HCT116 (cell line): ENCODE data around the gene DNAJC5. TPM values are rescaled to one million over a fixed set of nuclear protein-coding genes. Genes with fewer than 3 reads are reported as not detected.

ENCODE experiments used
- ATAC-seq: fragments of 200-7000 bp; cut with Tn5 transposase; 2 replicates; pipeline ENCODE4 v1.9.1; 2020; ENCODE audit warnings: mild to moderate bottlenecking, moderate library complexity
- BruUV-seq: library from RNA; stranded (reverse); fragments of 400-500 nt; replicated peaks from 2 replicates; lab custom pipeline; 2021; lab: Mats Ljungman, UMichigan
- CTCF ChIA-PET: fragments of 300-600 bp; sonication (Branson Sonifier 250); formaldehyde crosslinking; loops from one replicate; lab custom pipeline; 2021; ENCODE audit warnings: antibody characterized with exemption; lab: Charles Lee
- POLR2A ChIA-PET: fragments of 300-600, 350-600 bp; sonication (Branson Sonifier 250); formaldehyde crosslinking; loops from one replicate; lab custom pipeline; 2021; ENCODE audit warnings: antibody characterized with exemption; lab: Charles Lee
- RAD21 ChIA-PET, 2 experiments: fragments of 300-600 bp; sonication (Branson Sonifier 250); formaldehyde crosslinking; loops; one replicate each; lab custom pipeline; 2023; ENCODE audit warnings: low total read pairs in 2 of 2; ENCODE audit not compliant: uncharacterized antibody in 2 of 2, unreplicated experiment in 2 of 2, low non-redundant PET in 1 of 2; lab: Charles Lee
- DNase-seq: peaks from one replicate; pipeline ENCODE4 v3.0.0-alpha.2; 2010; ENCODE audit warnings: low read depth, low spot score
- H2AFZ ChIP-seq: fragments of 200-600 bp; shearing (Covaris generic), sonication (generic); 2 replicates; pipeline ENCODE4 v1.6.1; 2017; ENCODE audit warnings: low read depth, mixed run types, mixed read lengths, antibody characterized with exemption, low read length; ENCODE audit not compliant: poor library complexity, severe bottlenecking
- H3K27ac ChIP-seq: 2 replicates; pipeline ENCODE4 v1.5.1; 2012; ENCODE audit warnings: low read depth, low read length
- H3K27me3 ChIP-seq: fragments of 200-600 bp; sonication (generic); 2 replicates; pipeline ENCODE4 v1.6.1; 2016; ENCODE audit warnings: mixed run types, low read length, mixed read lengths; ENCODE audit not compliant: insufficient read depth
- H3K36me3 ChIP-seq, 2 experiments: fragments of 200-500 bp in 1 of 2; fragments of 200-600 bp in 1 of 2; sonication (Bioruptor generic) in 1 of 2; sonication (generic) in 1 of 2; 2 replicates each; pipeline versions ENCODE4 v1.5.1 to v1.6.1; 2014 to 2016; ENCODE audit warnings: low read length in 2 of 2, inconsistent platforms in 1 of 2, mixed read lengths in 1 of 2, mixed run types in 1 of 2; ENCODE audit not compliant: insufficient read depth in 2 of 2, control insufficient read depth in 1 of 2
- H3K4me1 ChIP-seq, 2 experiments: fragments of 200-600 bp in 1 of 2; sonication (generic) in 1 of 2; 2 replicates each; pipeline versions ENCODE4 v1.5.1 to v1.6.1; 2012 to 2017; ENCODE audit warnings: low read length in 2 of 2, inconsistent platforms in 1 of 2, mild to moderate bottlenecking in 1 of 2, mixed read lengths in 1 of 2, mixed run types in 1 of 2, moderate library complexity in 1 of 2; ENCODE audit not compliant: insufficient read depth in 2 of 2, control insufficient read depth in 1 of 2
- H3K4me2 ChIP-seq: fragments of 200-600 bp; sonication (generic); 2 replicates; pipeline ENCODE4 v1.6.1; 2017; ENCODE audit warnings: mixed run types, low read length, mixed read lengths
- H3K4me3 ChIP-seq, 2 experiments: fragments of 200-600 bp in 1 of 2; sonication (generic) in 1 of 2; replicated peaks in 1 of 2; 2 replicates each; pipeline ENCODE4 v1.5.1; 2011 to 2016; ENCODE audit warnings: low read length in 2 of 2, control low read depth in 1 of 2, low read depth in 1 of 2, mild to moderate bottlenecking in 1 of 2, mixed read lengths in 1 of 2, mixed run types in 1 of 2
- H3K79me2 ChIP-seq: fragments of 200-600 bp; sonication (generic); 2 replicates; pipeline ENCODE4 v1.6.1; 2017; ENCODE audit warnings: mild to moderate bottlenecking, mixed run types, low read length, moderate library complexity, mixed read lengths; ENCODE audit not compliant: insufficient read depth
- H3K9ac ChIP-seq: fragments of 200-600 bp; sonication (generic); 2 replicates; pipeline ENCODE4 v1.6.1; 2016; ENCODE audit warnings: low read length, mixed read lengths
- H3K9me2 ChIP-seq: fragments of 200-600 bp; sonication (generic), shearing (Covaris generic); 2 replicates; pipeline ENCODE4 v1.6.1; 2017; ENCODE audit warnings: mixed run types, mild to moderate bottlenecking, moderate library complexity; ENCODE audit not compliant: insufficient read depth
- H3K9me3 ChIP-seq, 2 experiments: fragments of 200-500 bp in 1 of 2; fragments of 200-600 bp in 1 of 2; sonication (Bioruptor generic) in 1 of 2; sonication (generic) in 1 of 2; 2 replicates each; pipeline ENCODE4 v1.6.1; 2014 to 2017; ENCODE audit warnings: low read length in 2 of 2, mixed read lengths in 2 of 2, inconsistent platforms in 1 of 2, low read depth in 1 of 2, mild to moderate bottlenecking in 1 of 2, mixed run types in 1 of 2, moderate library complexity in 1 of 2; ENCODE audit not compliant: control insufficient read depth in 1 of 2, insufficient read depth in 1 of 2
- H4K20me1 ChIP-seq: fragments of 200-600 bp; sonication (generic), shearing (Covaris generic); 2 replicates; pipeline ENCODE4 v1.6.1; 2017; ENCODE audit warnings: mixed run types, mild to moderate bottlenecking, moderate library complexity; ENCODE audit not compliant: insufficient read depth
- CBX3 ChIP-seq: IDR thresholded peaks from 2 replicates; pipeline ENCODE4 v1.6.1; 2012; ENCODE audit warnings: low read depth
- CEBPB ChIP-seq: IDR thresholded peaks from 2 replicates; pipeline ENCODE4 v1.6.1; 2012; ENCODE audit warnings: low read depth
- EGR1 ChIP-seq: IDR thresholded peaks from 2 replicates; pipeline ENCODE4 v1.6.1; 2012; ENCODE audit warnings: low read depth
- EZH2 ChIP-seq: fragments of 200-600 bp; sonication (generic); IDR thresholded peaks from 2 replicates; pipeline ENCODE4 v1.6.1; 2017; ENCODE audit warnings: antibody characterized with exemption, mixed run types
- EZH2phosphoT487 ChIP-seq: fragments of 200-600 bp; IDR thresholded peaks from 2 replicates; pipeline ENCODE4 v1.6.1; 2018; ENCODE audit warnings: antibody characterized with exemption, borderline replicate concordance
- MAX ChIP-seq: IDR thresholded peaks from 2 replicates; pipeline ENCODE4 v1.6.1; 2012
- POLR2A ChIP-seq: IDR thresholded peaks from 2 replicates; pipeline ENCODE4 v1.7.0; 2011; ENCODE audit warnings: borderline replicate concordance; ENCODE audit not compliant: insufficient read depth, insufficient read length; ENCODE audit errors: extremely low read depth
- POLR2AphosphoS5 ChIP-seq: IDR thresholded peaks from 2 replicates; pipeline ENCODE4 v1.6.1; 2011; ENCODE audit warnings: mild to moderate bottlenecking, low read depth, low read length, moderate library complexity
- RAD21 ChIP-seq: IDR thresholded peaks from 2 replicates; pipeline ENCODE4 v1.6.1; 2012; ENCODE audit warnings: low read depth, mild to moderate bottlenecking
- SIN3A ChIP-seq: IDR thresholded peaks from 2 replicates; pipeline ENCODE4 v1.6.1; 2012; ENCODE audit warnings: low read depth
- SP1 ChIP-seq: IDR thresholded peaks from 2 replicates; pipeline ENCODE4 v1.6.1; 2012; ENCODE audit warnings: low read depth
- YY1 ChIP-seq: IDR thresholded peaks from 2 replicates; pipeline ENCODE4 v1.6.1; 2011; ENCODE audit warnings: low read length, low read depth, moderate library complexity, mild to moderate bottlenecking; ENCODE audit not compliant: insufficient replicate concordance; ENCODE audit errors: extremely low read depth
- ZNF274 ChIP-seq: fragments of 200-500 bp; sonication (Bioruptor generic); IDR thresholded peaks from 2 replicates; pipeline ENCODE4 v1.6.1; 2014; ENCODE audit warnings: mild to moderate bottlenecking, low read depth, low read length, inconsistent platforms
- intact Hi-C: fragments of 100-400 bp; cut with micrococcal nuclease; formaldehyde crosslinking; loops from 2 replicates; pipeline ENCODE4 v1.10.0; 2022
- total RNA-seq: library from RNA; stranded (reverse); gene quantifications from one replicate; pipeline ENCODE4 v1.2.1, GENCODE V29; 2021; ENCODE audit not compliant: unreplicated experiment
- TF ChIP-seq, protein P1 (sequence below): IDR thresholded peaks from 2 replicates; pipeline ENCODE4 v1.6.1; 2012; ENCODE audit warnings: low read depth

DNAJC5 gene
- total RNA-seq, 1 experiment from 2014 or later, result 38.3 TPM

DNA sequence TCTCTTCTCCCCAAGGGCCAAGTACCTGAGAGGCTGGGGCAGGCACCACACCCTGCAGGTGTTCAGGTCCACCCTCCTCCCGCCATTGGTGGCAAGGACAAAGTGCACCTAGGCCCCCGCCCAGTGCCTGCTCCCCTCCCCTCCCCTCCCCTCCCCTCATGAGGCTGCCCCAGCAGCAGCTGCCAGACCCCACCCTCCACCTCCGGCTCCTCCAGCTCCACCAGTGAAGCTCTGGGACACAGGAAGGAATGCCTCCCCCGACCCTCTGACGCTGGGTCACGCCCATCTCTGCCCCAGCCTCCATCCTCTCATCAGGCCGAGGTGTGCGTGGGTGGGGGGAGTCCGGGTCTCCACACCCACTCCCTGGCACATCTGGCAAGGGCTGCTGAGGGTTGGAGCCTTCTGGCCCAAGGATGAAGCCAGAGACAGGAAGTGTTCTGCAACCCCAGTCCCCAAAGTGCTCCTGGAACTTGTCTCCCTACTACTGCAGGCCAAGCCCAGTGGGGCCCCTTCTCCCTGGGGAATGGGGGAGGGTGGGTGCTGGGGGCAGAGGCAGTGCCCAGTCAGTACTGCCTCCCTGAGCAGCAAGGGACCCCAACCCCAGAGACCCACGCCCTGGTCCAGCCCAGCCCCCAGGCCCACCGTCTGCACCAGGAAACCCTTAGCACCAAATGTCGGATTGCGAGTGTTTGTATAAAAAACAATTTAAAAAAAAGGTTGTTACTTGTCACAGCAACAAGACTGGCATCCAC lies 62.9 kb downstream of the DNAJC5 start:
- peak overlapping the region; percentile 66 to 96 for H3K4me3 ChIP-seq
- no peaks in the 10 kb centered on the region for H3K9me3 ChIP-seq
- H3K9ac ChIP-seq, result peak overlapping the region; percentile 90
- ChIA-PET RAD21 (no interaction called here), CTCF (interaction anchor here (2.1 kb wide), 1 partner anchor 16 kb away, joined by 12 read pairs; no protein-coding TSS in a partner anchor), POLR2A (interaction anchor here (0.7 to 1.5 kb wide), 8 partner anchors 10 to 422 kb away, joined by 3 to 5 read pairs (median 3); partner anchors contain the start of genes SAMD10 and TPD52L2)
- H3K4me2 ChIP-seq, result peak overlapping the region; percentile 91
- peaks cover 17 to 46% of the 10 kb centered on the region in 2 experiments; a peak in 3 of 4 replicates for H3K4me1 ChIP-seq
- peak; percentile 67 for DNase-seq
- no peaks in the 10 kb centered on the region; a peak in 2 of 4 replicates for H3K36me3 ChIP-seq
- intact Hi-C loops, result loop anchor here (2.0 to 5.0 kb wide), 2 partner anchors 23 to 261 kb away; partner anchors contain the start of genes PRPF6 and TNFRSF6B
- no peak overlapping the region for H2AFZ ChIP-seq
- peak overlapping the region; percentile 79 for H3K27ac ChIP-seq
- ATAC-seq, result peak; percentile 59
- H3K27me3 ChIP-seq, result no peaks in the 10 kb centered on the region
- no TSS peak for BruUV-seq
- TF ChIP-seq RAD21 (no peak), EZH2phosphoT487 (no peak), POLR2A (peak; percentile 54)
- H3K79me2 ChIP-seq, result peaks cover 33% of the 10 kb centered on the region
- no peaks in the 10 kb centered on the region for H4K20me1 ChIP-seq
- no peaks in the 10 kb centered on the region for H3K9me2 ChIP-seq

- Histone ChIP-seq H3K4me1 (peaks cover 17 to 46% of the 10 kb centered on the region in 2 experiments; a peak in 3 of 4 replicates), H3K27me3 (no peaks in the 10 kb centered on the region), H3K27ac (peak overlapping the region; percentile 47; the same call in 1 of the 2 replicates), H3K4me3 (no peak overlapping the region), H3K79me2 (peaks cover 27% of the 10 kb centered on the region), H3K9me2 (no peaks in the 10 kb centered on the region), H2AFZ (no peak overlapping the region), H3K36me3 (no peaks in the 10 kb centered on the region; a peak in 2 of 4 replicates), H3K4me2 (peak overlapping the region; percentile 91), H3K9ac (no peak overlapping the region), H4K20me1 (no peaks in the 10 kb centered on the region), H3K9me3 (no peaks in the 10 kb centered on the region)
- CTCF ChIA-PET, result interaction anchor here (1.0 to 2.1 kb wide), 2 partner anchors 15 to 22 kb away, joined by 4 to 12 read pairs; partner anchors contain the start of gene PRPF6
- RAD21 ChIA-PET, result no interaction called here
- ATAC-seq, result no peak
- POLR2A ChIA-PET, result interaction anchor here (1.5 kb wide), 1 partner anchor 9 kb away, joined by 5 read pairs; no protein-coding TSS in a partner anchor
- no peak for DNase-seq
- intact Hi-C loops, result loop anchor here (5.0 kb wide), 1 partner anchor 261 kb away; the partner anchor contains the start of gene TNFRSF6B
- BruUV-seq, result no TSS peak
- TF ChIP-seq SIN3A (no peak), CEBPB (no peak), CBX3 (no peak), SP1 (no peak), ZNF274 (no peak), RAD21 (no peak), YY1 (no peak), MAX (no peak), POLR2AphosphoS5 (no peak), EZH2 (no peak), EGR1 (no peak)
- TF ChIP-seq, protein P1, sequence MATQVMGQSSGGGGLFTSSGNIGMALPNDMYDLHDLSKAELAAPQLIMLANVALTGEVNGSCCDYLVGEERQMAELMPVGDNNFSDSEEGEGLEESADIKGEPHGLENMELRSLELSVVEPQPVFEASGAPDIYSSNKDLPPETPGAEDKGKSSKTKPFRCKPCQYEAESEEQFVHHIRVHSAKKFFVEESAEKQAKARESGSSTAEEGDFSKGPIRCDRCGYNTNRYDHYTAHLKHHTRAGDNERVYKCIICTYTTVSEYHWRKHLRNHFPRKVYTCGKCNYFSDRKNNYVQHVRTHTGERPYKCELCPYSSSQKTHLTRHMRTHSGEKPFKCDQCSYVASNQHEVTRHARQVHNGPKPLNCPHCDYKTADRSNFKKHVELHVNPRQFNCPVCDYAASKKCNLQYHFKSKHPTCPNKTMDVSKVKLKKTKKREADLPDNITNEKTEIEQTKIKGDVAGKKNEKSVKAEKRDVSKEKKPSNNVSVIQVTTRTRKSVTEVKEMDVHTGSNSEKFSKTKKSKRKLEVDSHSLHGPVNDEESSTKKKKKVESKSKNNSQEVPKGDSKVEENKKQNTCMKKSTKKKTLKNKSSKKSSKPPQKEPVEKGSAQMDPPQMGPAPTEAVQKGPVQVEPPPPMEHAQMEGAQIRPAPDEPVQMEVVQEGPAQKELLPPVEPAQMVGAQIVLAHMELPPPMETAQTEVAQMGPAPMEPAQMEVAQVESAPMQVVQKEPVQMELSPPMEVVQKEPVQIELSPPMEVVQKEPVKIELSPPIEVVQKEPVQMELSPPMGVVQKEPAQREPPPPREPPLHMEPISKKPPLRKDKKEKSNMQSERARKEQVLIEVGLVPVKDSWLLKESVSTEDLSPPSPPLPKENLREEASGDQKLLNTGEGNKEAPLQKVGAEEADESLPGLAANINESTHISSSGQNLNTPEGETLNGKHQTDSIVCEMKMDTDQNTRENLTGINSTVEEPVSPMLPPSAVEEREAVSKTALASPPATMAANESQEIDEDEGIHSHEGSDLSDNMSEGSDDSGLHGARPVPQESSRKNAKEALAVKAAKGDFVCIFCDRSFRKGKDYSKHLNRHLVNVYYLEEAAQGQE, result no peak
Measured at GRCh38 chr20:63958471-63958870, 63.5 kb downstream of the DNAJC5 start.
